Ovary (tissue), 9 donors: ENCODE measurements around the gene TET3. TPM values are rescaled to one million over a fixed set of nuclear protein-coding genes. Genes with fewer than 3 reads are reported as not detected.

Experiments used
- DNase-seq, 5 donors: peaks; one replicate each; pipeline ENCODE4 v3.0.0-alpha.2; 2019 to 2020
- H3K27ac ChIP-seq, 2 donors: fragments of 200-600 bp; one replicate each; pipeline versions ENCODE4 v1.5.1 to v1.8.0; 2019 to 2022
- H3K27me3 ChIP-seq: fragments of 200-600 bp; one replicate; pipeline ENCODE4 v1.8.0; 2022
- H3K36me3 ChIP-seq: fragments of 200-600 bp; sonication (generic); one replicate; pipeline ENCODE4 v1.5.1; 2019
- H3K4me1 ChIP-seq: one replicate; pipeline ENCODE4 v1.8.1; 2013; ENCODE audit warnings: mild to moderate bottlenecking, moderate library complexity; ENCODE audit not compliant: insufficient read depth
- H3K4me3 ChIP-seq: fragments of 200-600 bp; sonication (generic); one replicate; pipeline ENCODE4 v1.5.1; 2017
- H3K9me3 ChIP-seq, 2 donors: fragments of 200-600 bp in 1 of 2; sonication (generic) in 1 of 2; one replicate each; pipeline versions ENCODE4 v1.5.1 to v1.8.1; 2013 to 2019; ENCODE audit warnings: mild to moderate bottlenecking in 1 of 2, moderate library complexity in 1 of 2
- EP300 ChIP-seq: sonication (generic); formaldehyde crosslinking; IDR thresholded peaks from one replicate; pipeline ENCODE4 v1.6.1; 2017; ENCODE audit warnings: antibody characterized with exemption
- POLR2A ChIP-seq: fragments of 450-650 bp; IDR thresholded peaks from one replicate; pipeline ENCODE4 v1.6.1; 2017; ENCODE audit warnings: antibody characterized with exemption, mild to moderate bottlenecking, moderate library complexity
- WGBS, 3 donors: extraction: QIAGEN DNeasy Blood & Tissue Kit in 1 of 3; methylation state at CpG; one replicate each; pipeline versions ENCODE4 v1.1.5 to v1.1.7; 2013 to 2017; 5-methylcytosine and 5-hydroxymethylcytosine counted together
- intact Hi-C, 4 donors: fragments of 100-400 bp; cut with DNase I; formaldehyde crosslinking; loops; one replicate each; pipeline versions ENCODE4 v1.11.0 to v1.15.1; 2022 to 2023
- polyA plus RNA-seq, 2 donors: library from polyadenylated mRNA; stranded (reverse); fragments of 200-250 nt in 1 of 2; fragments of 350-450 nt in 1 of 2; fragmentation: Illumina TruSeq in 1 of 2; extraction: RNeasy Lipid Tissue Mini Kit (QIAGEN cat#74804) in 1 of 2; gene quantifications; one replicate each; pipeline ENCODE4 v1.2.3, GENCODE V29; 2013 to 2014
- total RNA-seq, 7 donors: library from RNA; depleted of rRNA in 2 of 7; stranded (reverse); fragments of >200 nt in 2 of 7; fragmentation: NEBNext Ultra II Directional in 3 of 7; extraction: Animal tissue kit (Norgen Biotek cat#: 25700) in 3 of 7; gene quantifications; one replicate each; pipeline versions ENCODE4 v1.1.0 to v1.2.4, GENCODE V29; 2016 to 2023
- TF ChIP-seq, protein P1 (sequence below), 3 donors: fragments of 450-650 bp in 2 of 3; fragments of 200-600 bp in 1 of 3; IDR thresholded peaks; one replicate each; pipeline versions ENCODE4 v1.5.1 to v1.8.0; 2016 to 2022; ENCODE audit warnings: antibody characterized with exemption in 3 of 3, mild to moderate bottlenecking in 1 of 3
- donor health status: DM: no; HTN: no; CAD: no; lungs with moderate emphysema.
- donor health status: DM: no; HTN: no; CAD: no.
- donor health status: Bipolar disorder and iron deficiency.
- donor health status: DM: yes; HTN: yes; CAD: no.
- donor health status: DM: no; HTN: no; CAD: no.
- donor health status: DM: yes; HTN: yes; CAD: no.

The TET3 gene
- total and polyA plus RNA-seq, 9 donors, result 2.6 to 13.5 (median 6.8) TPM

DNA sequence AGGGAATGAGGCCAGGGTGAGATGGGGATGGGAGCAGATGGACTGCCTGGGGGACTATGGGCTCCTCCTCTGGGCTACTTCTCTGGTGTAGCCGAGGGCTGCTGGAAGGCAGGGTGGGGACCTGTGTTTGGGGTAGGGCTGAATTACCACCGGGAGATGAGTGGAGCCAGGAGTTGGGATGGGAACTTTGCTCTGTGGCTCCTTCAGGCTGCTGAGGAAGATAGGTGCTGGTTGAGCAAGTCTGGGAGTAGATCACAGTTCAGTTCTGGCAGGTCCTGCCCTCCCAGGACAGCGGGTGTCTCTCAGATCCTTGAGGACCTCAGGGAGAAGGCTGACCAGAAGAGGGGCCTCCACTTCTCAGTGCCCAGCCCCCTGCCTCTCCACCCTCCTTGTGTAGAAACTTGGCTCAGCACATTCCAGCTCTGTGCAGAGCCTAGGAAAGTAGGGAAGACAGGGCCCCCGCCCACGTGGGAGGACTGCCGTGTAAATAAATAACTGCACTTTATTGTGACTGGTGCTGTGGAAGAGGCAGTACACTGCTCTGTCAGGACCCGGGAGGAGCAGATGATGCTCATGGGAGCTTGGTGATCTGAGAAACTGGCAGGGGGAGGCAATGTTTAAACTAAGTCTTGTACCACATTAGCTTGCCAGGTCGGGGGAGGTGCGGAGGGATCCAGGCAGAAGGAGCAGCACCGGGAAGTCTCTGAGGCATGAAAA lies 15.3 kb downstream of the TET3 start:
- Histone ChIP-seq H3K27me3 (no peaks in the 10 kb centered on the region), H3K4me3 (no peak overlapping the region), H3K9me3 (no peaks in the 10 kb centered on the region), H3K4me1 (peaks cover 19% of the 10 kb centered on the region), H3K36me3 (no peaks in the 10 kb centered on the region), H3K27ac (peak overlapping the region in 1 of 2 donors; percentile 28)
- WGBS, 3 donors, result 8 to 12% (median 9%) methylated on average over 10 of the region's 10 CpGs
- DNase-seq, result peak in 4 of 5 donors; percentile 45 to 71 (median 56)
- intact Hi-C loops, result loop anchor here in 2 of 4 donors (2.0 to 10.0 kb wide), 3 partner anchors 15 to 175 kb away; partner anchors contain the start of genes DGUOK (in 1 of the 2), STAMBP (in 1 of the 2) and TET3 (in 1 of the 2)
- TF ChIP-seq, protein P1, sequence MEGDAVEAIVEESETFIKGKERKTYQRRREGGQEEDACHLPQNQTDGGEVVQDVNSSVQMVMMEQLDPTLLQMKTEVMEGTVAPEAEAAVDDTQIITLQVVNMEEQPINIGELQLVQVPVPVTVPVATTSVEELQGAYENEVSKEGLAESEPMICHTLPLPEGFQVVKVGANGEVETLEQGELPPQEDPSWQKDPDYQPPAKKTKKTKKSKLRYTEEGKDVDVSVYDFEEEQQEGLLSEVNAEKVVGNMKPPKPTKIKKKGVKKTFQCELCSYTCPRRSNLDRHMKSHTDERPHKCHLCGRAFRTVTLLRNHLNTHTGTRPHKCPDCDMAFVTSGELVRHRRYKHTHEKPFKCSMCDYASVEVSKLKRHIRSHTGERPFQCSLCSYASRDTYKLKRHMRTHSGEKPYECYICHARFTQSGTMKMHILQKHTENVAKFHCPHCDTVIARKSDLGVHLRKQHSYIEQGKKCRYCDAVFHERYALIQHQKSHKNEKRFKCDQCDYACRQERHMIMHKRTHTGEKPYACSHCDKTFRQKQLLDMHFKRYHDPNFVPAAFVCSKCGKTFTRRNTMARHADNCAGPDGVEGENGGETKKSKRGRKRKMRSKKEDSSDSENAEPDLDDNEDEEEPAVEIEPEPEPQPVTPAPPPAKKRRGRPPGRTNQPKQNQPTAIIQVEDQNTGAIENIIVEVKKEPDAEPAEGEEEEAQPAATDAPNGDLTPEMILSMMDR (IDR thresholded peaks at IDR 0.05), result no peak
- TF ChIP-seq EP300, result no peak
- TF ChIP-seq POLR2A, result no peak

DNA sequence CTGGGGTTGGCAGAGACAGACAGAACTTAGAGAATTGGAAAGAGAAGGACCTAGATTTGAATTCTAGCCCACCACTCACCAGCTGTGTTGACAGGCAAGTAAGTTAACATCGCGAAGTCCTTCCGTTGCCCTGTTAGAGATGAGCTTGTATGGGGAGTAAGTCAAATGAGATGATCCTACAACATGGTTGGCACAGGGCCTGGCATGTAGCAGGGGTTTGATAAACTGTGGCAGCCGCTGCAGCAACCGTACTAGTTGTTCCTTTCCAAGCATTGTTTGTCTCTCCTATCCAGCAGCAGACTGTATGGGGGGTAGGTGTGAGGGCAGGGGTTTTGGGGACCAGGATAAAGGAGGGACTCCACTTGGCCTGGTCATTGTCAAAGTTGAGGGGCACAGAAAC lies 16.0 kb downstream of the TET3 start:
- peak in 1 of 5 donors; percentile 47 for DNase-seq
- intact Hi-C loops, result loop anchor here in 2 of 4 donors (2.0 to 10.0 kb wide), 3 partner anchors 16 to 176 kb away; partner anchors contain the start of genes DGUOK (in 1 of the 2), STAMBP (in 1 of the 2) and TET3 (in 1 of the 2)
- no peak for TF ChIP-seq EP300
- TF ChIP-seq, protein P1 (IDR thresholded peaks at IDR 0.05), result no peak
- no peak for TF ChIP-seq POLR2A
- no peaks in the 10 kb centered on the region for H3K27me3 ChIP-seq
- no peaks in the 10 kb centered on the region for H3K9me3 ChIP-seq
- no peak overlapping the region for H3K4me3 ChIP-seq
- peaks cover 23% of the 10 kb centered on the region for H3K4me1 ChIP-seq
- peak overlapping the region in 1 of 2 donors; percentile 28 for H3K27ac ChIP-seq
- H3K36me3 ChIP-seq, result no peaks in the 10 kb centered on the region
- 25 to 47% (median 26%) methylated on average over 5 of the region's 5 CpGs for WGBS, 3 donors

DNA sequence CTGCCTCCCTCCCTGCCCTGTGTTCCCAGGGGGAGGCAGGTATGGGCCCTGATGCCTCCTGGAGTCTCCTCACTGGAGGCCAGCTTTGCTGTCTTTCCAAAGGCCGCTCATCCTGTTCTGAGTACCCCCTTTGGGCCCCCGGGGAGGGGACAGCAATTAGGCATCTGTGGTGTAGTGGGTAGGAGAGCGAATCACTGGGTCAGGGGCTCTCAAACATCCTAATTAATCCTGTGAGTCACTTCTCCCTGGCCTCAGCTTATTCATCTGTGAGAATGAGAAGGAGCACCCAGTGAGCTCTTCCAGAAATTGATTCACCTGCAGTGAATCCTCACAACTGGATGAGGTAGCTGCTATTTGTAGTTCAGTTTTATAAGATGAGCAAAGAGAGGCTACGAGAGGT lies 16.4 kb downstream of the TET3 start:
- intact Hi-C loops, result loop anchor here in 2 of 4 donors (2.0 to 10.0 kb wide), 3 partner anchors 16 to 176 kb away; partner anchors contain the start of genes DGUOK (in 1 of the 2), STAMBP (in 1 of the 2) and TET3 (in 1 of the 2)
- no peak overlapping the region for H3K27ac ChIP-seq
- H3K4me1 ChIP-seq, result peaks cover 27% of the 10 kb centered on the region

DNA sequence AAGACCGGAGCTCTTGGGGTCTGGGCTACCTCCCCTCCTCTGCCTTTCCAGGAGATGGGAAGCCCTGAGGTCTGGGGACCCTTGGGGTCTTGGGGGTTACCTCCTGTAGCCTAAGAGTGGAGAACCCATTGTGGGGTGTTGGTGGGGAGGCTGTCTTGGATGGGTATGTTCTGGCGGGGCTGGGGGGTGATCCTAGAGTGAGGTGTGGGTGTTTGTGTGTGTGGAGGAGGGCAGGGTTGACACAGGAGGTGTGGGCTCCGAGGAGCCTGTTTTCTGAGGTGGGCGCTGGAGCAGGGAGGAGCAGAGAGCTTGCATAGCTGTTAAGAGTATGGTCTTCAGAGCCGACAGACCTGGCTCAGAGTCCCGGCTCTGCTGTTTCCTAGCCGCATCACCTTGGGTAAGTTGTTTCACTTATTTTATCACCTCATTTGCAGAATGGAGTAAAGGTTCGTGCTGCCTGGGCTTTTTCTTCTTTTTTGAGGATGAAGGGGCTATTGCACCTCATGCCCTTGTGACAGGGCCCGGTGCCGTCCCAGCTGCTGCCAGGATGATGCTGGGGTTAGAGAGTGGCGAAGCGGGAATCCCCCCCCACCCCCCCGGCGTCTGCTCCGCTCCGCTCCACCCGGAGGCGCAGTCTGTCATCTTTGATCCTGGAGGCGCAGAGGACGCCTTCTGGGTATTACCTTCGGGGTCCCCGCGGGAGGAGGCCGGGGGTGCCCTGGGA lies 17.2 kb downstream of the TET3 start:
- Histone ChIP-seq H3K4me3 (peak overlapping the region; percentile 66), H3K36me3 (no peaks in the 10 kb centered on the region), H3K27me3 (no peaks in the 10 kb centered on the region), H3K27ac (peak overlapping the region in 1 of 2 donors; percentile 47), H3K9me3 (no peaks in the 10 kb centered on the region), H3K4me1 (peaks cover 29% of the 10 kb centered on the region)
- DNase-seq, result peak in 1 of 5 donors; percentile 37
- WGBS, 3 donors, result 7 to 12% (median 8%) methylated on average over 17 to 24 of the region's 24 CpGs
- intact Hi-C loops, result loop anchor here in 2 of 4 donors (2.0 to 10.0 kb wide), 3 partner anchors 17 to 177 kb away; partner anchors contain the start of genes DGUOK (in 1 of the 2), STAMBP (in 1 of the 2) and TET3 (in 1 of the 2)
- TF ChIP-seq EP300 (no peak), POLR2A (no peak)
- TF ChIP-seq, protein P1 (IDR thresholded peaks at IDR 0.05), result no peak

More for the DNA sequence above, 16.4 kb downstream of the TET3 start:
- 74 to 80% (median 76%) methylated on average over 4 of the region's 4 CpGs for WGBS, 3 donors
- Histone ChIP-seq H3K4me3 (no peak overlapping the region), H3K27me3 (no peaks in the 10 kb centered on the region), H3K36me3 (no peaks in the 10 kb centered on the region), H3K9me3 (no peaks in the 10 kb centered on the region)
- TF ChIP-seq POLR2A (no peak), EP300 (no peak)
- TF ChIP-seq, protein P1 (IDR thresholded peaks at IDR 0.05), result no peak
- DNase-seq, result no peak
